GM19395 (cell line): ENCODE data around the gene SLC29A3.
A peak's percentile ranks its signal among the peaks of the same experiment; 100 is the strongest.
"Not testable (repeated sequence)": the region's sequence is repeated elsewhere in the genome, so short reads cannot be mapped to it uniquely, and the experiment has no call there.

Experiments used
- ATAC-seq: cut with Tn5 transposase; IDR thresholded peaks from one replicate; pipeline ENCODE4 v1.9.1; 2021; ENCODE audit warnings: mild to moderate bottlenecking, moderate library complexity; ENCODE audit not compliant: unreplicated experiment

SLC29A3 gene

DNA sequence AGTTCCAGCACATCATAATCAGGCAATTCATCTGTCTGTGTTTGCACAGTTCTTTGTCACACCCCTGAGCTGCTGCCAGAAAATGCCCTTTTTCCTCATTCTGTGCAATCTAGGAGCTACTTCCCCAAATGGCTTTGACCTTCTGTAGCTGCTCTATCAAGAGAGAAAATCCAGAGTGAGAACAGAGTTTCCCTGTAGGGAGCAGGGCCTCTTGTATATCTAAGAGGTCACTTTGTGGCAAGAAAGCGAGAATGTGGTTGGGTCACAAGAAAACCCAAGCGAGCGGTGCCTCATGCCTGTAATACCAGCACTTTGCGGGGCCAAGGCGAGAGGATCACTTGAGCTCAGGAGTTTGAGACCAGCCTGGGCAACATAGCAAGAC is 24.3 kb downstream of the SLC29A3 start:
- ATAC-seq = no peak

DNA sequence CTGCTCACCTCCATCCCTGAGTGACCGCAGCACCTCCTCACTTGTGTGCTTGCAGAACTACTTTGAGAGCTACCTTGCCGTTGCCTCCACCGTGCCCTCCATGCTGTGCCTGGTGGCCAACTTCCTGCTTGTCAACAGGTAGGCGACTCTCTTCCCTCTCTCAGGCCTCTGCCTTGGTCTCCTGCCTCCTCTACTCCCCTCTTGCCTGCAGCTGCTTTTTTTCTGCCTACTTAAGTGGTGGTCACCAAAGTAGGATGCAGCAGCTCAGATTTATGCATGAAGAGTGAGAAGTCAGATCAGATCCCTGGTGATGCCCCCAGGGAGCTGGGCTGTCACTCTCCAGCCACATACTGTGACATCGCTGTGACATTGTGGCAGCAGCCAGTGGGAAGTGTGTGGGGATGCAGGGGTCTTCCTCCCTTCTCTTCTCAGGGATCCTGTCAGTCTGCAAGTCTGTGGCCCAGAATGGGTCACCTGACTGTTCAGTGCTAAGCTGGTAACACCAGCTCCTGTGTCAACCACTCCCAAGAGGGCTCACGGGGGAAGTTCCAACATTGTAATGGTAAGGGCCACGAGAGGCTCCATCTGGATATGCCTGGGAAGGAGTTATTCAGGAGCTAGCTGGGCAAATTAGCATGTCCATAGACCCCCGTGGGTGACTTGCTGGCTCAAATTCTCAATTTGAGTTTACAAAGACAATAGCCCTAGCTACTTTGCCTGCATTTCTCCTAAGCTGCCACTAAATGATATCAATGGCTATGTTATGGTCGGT is 25.3 kb downstream of the SLC29A3 start:
- ATAC-seq = no peak

- no peak for ATAC-seq
Observed at GRCh38 chr10:71344993-71345480, 26.0 kb downstream of the SLC29A3 start.

DNA sequence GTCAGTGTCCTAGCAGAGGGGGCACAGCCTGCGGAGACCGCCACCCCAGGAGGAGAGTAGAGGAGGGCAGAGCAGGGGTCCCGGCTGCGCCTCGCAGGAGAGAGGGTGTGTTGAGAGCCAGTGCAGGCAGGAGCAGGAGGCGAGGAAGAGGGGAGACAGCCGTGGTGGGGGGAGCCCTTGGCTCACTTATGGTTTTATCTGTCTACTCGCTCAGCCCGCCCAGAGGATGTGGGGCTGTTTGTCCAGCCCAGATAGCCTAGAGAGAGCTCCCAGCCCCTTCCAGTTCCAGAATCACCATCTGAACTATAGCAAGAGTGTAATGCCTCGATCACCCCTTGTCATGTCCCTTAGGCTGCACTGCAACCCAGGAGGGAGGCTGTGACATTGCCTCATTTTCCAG is 26.6 kb downstream of the SLC29A3 start:
- no peak for ATAC-seq

GRCh38 chr10:71346731-71347130 is 27.7 kb downstream of the SLC29A3 start:
- ATAC-seq = no peak

DNA sequence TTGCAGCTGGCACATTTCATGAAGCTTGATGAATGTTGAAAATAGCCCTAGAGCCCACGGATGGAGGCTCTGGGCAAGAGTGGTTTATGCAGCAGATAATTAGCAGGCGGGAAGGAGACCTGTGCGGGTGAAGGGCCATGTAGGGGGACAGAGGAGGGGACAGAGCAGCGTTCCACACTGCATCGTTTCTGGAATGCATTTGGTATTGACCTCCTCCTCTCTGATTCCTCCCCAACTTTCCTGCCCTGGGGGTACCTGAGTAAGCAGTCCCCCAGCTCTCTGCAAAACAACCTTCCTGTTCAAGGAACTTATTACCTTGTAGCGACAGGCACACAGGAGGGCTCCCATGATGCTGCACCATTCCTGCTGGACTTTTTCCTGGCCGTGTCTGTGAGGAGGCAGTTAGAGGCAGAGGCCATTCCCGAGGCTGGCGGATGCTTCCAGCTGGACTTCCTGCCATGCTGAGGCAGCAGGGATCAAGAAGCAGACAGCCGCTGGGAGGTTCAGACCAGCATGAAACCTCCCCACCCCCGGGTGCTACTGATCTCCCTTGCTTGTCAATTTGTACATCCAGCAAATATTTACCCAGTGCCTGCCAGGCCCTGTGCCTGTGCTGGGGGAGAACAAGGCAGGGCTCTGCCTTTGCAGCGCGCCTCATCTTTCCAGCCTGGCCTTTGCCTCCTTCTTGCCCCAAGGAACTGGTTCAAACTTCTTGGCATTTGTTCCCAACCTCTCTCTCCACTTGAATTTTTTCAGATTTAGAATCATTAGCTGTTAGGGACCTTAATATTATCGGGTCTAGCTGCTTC is 28.7 kb downstream of the SLC29A3 start:
- ATAC-seq = no peak

GRCh38 chr10:71348850-71349249 is 29.8 kb downstream of the SLC29A3 start:
- no peak for ATAC-seq

DNA sequence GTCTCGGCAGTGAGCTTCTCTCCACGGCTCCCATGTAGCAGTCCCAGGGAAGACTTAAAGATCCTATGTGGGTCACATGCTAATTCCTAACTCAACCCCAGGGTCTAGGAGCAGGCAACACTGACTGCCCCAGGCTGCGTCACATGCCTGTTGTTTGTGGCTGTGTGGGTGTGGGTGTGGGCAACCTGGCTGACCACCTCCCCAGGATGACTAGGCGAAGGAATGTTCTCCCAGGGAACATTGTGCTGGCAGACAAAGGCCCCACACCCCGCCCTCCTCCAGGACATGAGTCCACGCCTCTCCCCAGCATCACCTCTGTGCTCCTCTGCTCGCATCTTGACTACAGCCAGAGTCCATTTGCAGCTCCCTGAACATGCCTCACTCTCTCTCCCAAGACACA is 30.3 kb downstream of the SLC29A3 start:
- ATAC-seq = no peak

- no peak for ATAC-seq
Observed at GRCh38 chr10:71351087-71351486, 32.0 kb downstream of the SLC29A3 start.

DNA sequence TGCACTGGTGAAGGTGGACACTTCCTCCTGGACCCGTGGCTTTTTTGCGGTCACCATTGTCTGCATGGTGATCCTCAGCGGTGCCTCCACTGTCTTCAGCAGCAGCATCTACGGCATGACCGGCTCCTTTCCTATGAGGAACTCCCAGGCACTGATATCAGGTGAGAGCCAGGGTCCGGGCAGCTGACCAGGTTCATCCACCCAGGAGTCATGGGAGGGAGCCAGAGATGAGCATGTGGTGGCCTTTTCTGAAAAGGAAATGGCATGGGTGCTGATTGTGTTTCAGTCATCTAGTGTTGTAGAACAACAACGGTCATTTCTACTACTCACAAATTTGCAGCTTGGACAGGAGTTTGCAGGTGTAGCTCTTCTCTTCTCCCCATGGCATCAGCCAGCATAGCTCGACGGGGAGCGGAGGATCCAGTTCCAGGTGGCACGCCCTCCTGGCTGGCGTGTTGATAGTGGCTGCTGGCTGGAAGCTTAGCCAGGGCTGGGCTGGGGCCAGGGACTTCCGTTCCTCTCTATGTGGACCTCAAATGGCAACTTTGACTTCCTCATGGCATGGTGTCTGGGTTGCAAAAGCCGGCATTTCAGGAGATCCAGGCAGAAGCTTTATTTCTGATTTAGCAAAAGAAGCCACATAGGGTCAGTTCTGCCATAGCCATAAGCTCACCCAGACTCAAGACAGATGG is 32.7 kb downstream of the SLC29A3 start:
- ATAC-seq = no peak

DNA sequence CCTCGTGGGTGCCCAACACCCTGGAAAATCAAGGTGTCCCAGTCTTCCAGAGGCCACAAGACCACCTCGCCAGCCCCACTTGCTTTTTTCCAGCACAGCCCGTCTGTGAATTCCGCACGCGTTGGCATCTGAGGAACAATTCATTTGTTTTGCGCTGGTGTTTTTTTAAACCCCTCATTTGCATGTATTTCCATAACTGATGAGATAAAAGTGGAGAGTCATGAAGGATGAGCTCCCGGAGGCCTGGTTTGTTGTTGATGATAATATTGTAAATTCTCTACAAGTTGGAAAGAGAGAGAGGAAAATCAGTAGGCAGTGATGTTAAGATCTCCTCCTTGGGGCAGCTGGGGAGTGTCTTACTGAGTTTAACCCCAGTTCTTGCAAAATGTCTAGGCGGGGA is 34.6 kb downstream of the SLC29A3 start:
- ATAC-seq = no peak

- ATAC-seq = no peak
Observed at GRCh38 chr10:71354776-71355175, 35.7 kb downstream of the SLC29A3 start.

- no peak for ATAC-seq
Observed at GRCh38 chr10:71355886-71356285, 36.8 kb downstream of the SLC29A3 start.

DNA sequence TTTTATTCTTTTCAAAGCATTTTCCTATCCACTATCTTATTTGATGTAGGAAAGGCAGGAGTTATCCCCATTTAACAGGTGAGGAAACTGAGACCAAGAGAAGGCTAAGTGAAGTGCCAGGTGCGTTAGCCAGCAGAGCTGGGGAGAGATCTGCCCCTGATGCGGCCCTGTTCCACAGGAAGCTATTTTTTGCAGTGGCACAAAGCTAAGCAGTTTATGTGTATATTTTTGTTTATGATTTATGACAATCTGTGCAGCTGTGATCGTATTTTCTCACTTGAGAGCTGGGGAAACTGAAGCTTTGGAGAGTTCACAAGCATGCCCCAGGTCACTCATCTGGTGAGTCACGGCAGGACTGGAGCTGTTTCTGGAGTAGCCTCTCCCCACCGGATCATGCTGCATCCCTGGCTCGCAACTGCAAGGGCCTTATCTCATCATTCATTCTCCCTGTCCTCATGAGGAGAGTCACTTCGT is 38.8 kb downstream of the SLC29A3 start:
- ATAC-seq = no peak

DNA sequence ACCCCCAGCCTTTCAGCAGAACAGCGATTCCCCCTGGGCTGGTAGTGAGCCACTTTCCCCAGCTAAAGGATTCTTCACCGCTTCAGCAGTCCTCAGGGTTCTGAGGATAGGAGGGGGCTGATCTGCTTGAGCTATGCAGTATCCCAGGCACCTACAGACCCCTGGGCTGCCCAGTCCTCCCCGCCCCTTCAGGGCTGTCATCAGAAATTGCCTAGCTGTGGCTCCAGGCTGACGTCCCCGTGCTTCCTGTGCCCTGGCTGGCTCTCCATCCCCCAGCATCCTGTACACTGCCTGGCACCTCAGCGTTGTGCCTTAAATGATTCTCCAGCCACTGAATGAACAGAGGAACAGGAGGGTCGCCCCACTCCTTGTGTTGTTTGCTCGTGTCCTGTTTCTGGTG is 39.2 kb downstream of the SLC29A3 start:
- no peak for ATAC-seq

- not testable (repeated sequence) for ATAC-seq
Observed at GRCh38 chr10:71358906-71359305, 39.8 kb downstream of the SLC29A3 start.

- peak; percentile 67 for ATAC-seq
Observed at GRCh38 chr10:71359364-71360046, 40.4 kb downstream of the SLC29A3 start.

GRCh38 chr10:71360735-71361134 is 41.7 kb downstream of the SLC29A3 start:
- no peak for ATAC-seq

GRCh38 chr10:71361581-71361980 is 42.5 kb downstream of the SLC29A3 start:
- no peak for ATAC-seq

DNA sequence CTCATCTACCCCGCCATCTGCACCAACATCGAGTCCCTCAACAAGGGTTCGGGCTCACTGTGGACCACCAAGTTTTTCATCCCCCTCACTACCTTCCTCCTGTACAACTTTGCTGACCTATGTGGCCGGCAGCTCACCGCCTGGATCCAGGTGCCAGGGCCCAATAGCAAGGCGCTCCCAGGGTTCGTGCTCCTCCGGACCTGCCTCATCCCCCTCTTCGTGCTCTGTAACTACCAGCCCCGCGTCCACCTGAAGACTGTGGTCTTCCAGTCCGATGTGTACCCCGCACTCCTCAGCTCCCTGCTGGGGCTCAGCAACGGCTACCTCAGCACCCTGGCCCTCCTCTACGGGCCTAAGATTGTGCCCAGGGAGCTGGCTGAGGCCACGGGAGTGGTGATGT is 43.1 kb downstream of the SLC29A3 start:
- ATAC-seq = no peak

DNA sequence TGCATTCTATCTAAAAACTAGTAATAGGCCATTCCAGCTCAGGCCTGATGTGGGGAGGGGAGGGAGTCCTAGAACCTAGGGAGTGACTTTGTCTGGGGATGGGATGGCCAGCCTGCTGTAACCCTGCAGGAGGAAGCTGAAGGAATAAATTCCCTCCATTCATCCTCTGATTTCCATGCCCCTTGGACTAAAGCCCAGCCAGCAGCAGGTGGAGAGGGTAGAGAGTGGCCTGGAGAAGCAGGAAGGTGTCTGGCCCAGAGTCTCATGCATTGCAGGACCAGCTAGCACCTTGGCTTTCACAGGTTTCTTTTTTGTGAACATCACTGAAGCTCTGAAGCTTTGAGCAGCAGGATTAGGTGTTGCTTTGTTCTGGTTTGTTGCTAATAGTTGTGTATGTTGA is 44.9 kb downstream of the SLC29A3 start:
- ATAC-seq = no peak
